Upper lobe of left lung (tissue), 6 donors: ENCODE results near the gene UVSSA. TPM values are rescaled to one million over a fixed set of nuclear protein-coding genes. Genes with fewer than 3 reads are reported as not detected.
A peak's percentile ranks its signal among the peaks of the same experiment; 100 is the strongest.
"Not testable (repeated sequence)": the region's sequence is repeated elsewhere in the genome, so short reads cannot be mapped to it uniquely, and the experiment has no call there.

Experiments used
- ATAC-seq, 2 donors: fragments of 200-7000 bp; cut with Tn5 transposase; one replicate each; pipeline ENCODE4 v1.9.1; 2022; ENCODE audit warnings: mild to moderate bottlenecking in 2 of 2, moderate library complexity in 2 of 2; ENCODE audit not compliant: low FRiP score in 2 of 2
- DNase-seq, 2 donors: peaks; one replicate each; pipeline ENCODE4 v3.0.0-alpha.2; 2019 to 2020
- H3K27ac ChIP-seq, 4 donors: fragments of 200-600 bp; sonication (generic); one replicate each; pipeline ENCODE4 v1.5.1; 2016 to 2019
- H3K27me3 ChIP-seq, 4 donors: fragments of 200-600 bp; sonication (generic); one replicate each; pipeline ENCODE4 v1.5.1; 2017 to 2019
- H3K36me3 ChIP-seq, 4 donors: fragments of 200-600 bp; sonication (generic); one replicate each; pipeline ENCODE4 v1.5.1; 2016 to 2019
- H3K4me1 ChIP-seq, 4 donors: fragments of 200-600 bp; sonication (generic); one replicate each; pipeline ENCODE4 v1.5.1; 2018 to 2019
- H3K4me3 ChIP-seq, 4 donors: fragments of 200-600 bp; sonication (generic); one replicate each; pipeline ENCODE4 v1.5.1; 2017 to 2019; ENCODE audit warnings: mild to moderate bottlenecking in 2 of 4, moderate library complexity in 1 of 4
- H3K9me3 ChIP-seq, 4 donors: fragments of 200-600 bp; sonication (generic); one replicate each; pipeline ENCODE4 v1.5.1; 2018 to 2019
- EP300 ChIP-seq, 4 donors: sonication (generic); formaldehyde crosslinking; IDR thresholded peaks; one replicate each; pipeline ENCODE4 v1.5.1; 2017; ENCODE audit warnings: antibody characterized with exemption in 4 of 4, control low read depth in 2 of 4
- POLR2A ChIP-seq, 4 donors: fragments of 450-650 bp; IDR thresholded peaks; one replicate each; pipeline ENCODE4 v1.5.1; 2016 to 2017; ENCODE audit warnings: antibody characterized with exemption in 4 of 4, mild to moderate bottlenecking in 2 of 4
- POLR2AphosphoS5 ChIP-seq, 2 donors: sonication (generic); formaldehyde crosslinking; IDR thresholded peaks; one replicate each; pipeline ENCODE4 v1.5.1; 2017; ENCODE audit warnings: antibody characterized with exemption in 2 of 2
- WGBS, 2 donors: methylation state at CpG; one replicate each; pipeline ENCODE4 v1.1.5; 2017 to 2018; 5-methylcytosine and 5-hydroxymethylcytosine counted together
- total RNA-seq, 6 donors: library from RNA; depleted of rRNA in 4 of 6; stranded (reverse); fragments of >200 nt in 4 of 6; gene quantifications; one replicate each; pipeline versions ENCODE4 v1.1.0 to v1.2.1, GENCODE V29; 2016 to 2021
- TF ChIP-seq, protein P1 (sequence below), 6 experiments: fragments of 450-650 bp in 4 of 6; fragments of 200-600 bp in 2 of 6; sonication (generic) in 2 of 6; IDR thresholded peaks; one replicate each; pipeline ENCODE4 v1.5.1; 2016 to 2019; ENCODE audit warnings: antibody characterized with exemption in 6 of 6
- donor health status: DM: no; HTN: no; CAD: no; lungs with moderate emphysema.
- donor health status: DM: no; HTN: yes; CAD: no; lungs with severe emphysema.

The UVSSA gene
- total RNA-seq, 6 donors from 2014 or later: 15.2 to 138 (median 46.5) TPM

DNA sequence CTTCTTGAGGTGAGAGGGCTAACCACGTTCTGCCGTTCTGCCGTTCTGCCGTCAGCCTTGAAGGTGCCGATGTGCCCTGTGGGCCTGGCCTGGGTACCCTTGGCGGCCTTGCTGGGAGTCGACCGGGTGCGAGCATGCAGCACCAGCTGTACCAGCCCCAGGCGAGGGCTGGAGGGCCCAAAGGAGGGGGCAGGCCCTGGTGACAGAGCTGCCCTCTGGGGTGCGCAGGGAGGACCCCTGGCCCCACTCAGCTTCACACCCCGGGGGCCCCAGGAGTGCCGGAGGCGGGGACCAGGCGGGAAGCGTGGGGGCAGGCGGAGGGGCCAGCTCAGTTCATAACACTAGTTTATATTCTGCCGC lies 22.1 kb downstream of the UVSSA start:
- ATAC-seq (no peak), DNase-seq (peak in 1 of 2 donors; percentile 78)
- H3K4me3 ChIP-seq: no peak overlapping the region
- peaks cover 4 to 61% (median 17%) of the 10 kb centered on the region in 4 donors for H3K36me3 ChIP-seq
- H3K9me3 ChIP-seq: no peaks in the 10 kb centered on the region
- TF ChIP-seq EP300 (IDR thresholded peaks at IDR 0.05) (no peak), POLR2AphosphoS5 (IDR thresholded peaks at IDR 0.05) (no peak), POLR2A (IDR thresholded peaks at IDR 0.05) (no peak)
- TF ChIP-seq, protein P1, sequence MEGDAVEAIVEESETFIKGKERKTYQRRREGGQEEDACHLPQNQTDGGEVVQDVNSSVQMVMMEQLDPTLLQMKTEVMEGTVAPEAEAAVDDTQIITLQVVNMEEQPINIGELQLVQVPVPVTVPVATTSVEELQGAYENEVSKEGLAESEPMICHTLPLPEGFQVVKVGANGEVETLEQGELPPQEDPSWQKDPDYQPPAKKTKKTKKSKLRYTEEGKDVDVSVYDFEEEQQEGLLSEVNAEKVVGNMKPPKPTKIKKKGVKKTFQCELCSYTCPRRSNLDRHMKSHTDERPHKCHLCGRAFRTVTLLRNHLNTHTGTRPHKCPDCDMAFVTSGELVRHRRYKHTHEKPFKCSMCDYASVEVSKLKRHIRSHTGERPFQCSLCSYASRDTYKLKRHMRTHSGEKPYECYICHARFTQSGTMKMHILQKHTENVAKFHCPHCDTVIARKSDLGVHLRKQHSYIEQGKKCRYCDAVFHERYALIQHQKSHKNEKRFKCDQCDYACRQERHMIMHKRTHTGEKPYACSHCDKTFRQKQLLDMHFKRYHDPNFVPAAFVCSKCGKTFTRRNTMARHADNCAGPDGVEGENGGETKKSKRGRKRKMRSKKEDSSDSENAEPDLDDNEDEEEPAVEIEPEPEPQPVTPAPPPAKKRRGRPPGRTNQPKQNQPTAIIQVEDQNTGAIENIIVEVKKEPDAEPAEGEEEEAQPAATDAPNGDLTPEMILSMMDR (IDR thresholded peaks at IDR 0.05): no peak
- no peaks in the 10 kb centered on the region for H3K27me3 ChIP-seq
- 91 to 93% methylated on average over 7 to 18 of the region's 18 CpGs for WGBS, 2 donors
- H3K4me1 ChIP-seq: peaks cover 0 to 9% (median 8%) of the 10 kb centered on the region in 4 donors
- H3K27ac ChIP-seq: no peak overlapping the region

DNA sequence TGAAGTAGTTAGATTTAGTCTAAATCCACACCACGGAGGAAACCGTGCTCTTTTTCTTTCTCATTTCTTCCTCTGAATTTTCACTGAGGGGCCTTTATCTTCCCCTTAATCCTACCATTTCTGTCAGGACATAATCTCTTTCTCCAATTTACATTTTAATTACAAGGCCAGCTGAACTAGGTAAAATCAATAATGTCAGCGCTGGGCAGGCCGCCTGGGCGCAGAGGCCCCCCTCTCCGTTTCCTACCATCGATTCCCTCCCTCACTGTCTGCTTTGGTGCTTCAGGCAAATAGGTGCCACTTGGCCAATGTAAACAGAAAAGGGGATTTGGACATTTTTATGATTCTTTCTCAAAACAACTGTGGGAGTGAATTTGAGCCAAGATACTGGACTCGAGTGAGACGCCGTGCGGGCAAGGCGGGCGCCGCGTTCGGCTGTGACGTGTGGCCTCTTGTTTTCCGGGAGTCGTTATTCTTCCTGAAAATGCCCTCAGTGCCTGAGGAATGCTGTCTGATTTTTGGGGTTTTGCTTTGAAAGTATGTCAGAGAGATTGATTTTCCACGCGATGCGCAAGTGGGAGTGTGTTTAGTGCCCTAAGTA lies 22.6 kb downstream of the UVSSA start:
- peaks cover 0 to 8% (median 6%) of the 10 kb centered on the region in 4 donors for H3K4me1 ChIP-seq
- no peak overlapping the region for H3K27ac ChIP-seq
- no peak overlapping the region for H3K4me3 ChIP-seq
- peaks cover 4 to 66% (median 19%) of the 10 kb centered on the region in 4 donors for H3K36me3 ChIP-seq
- H3K9me3 ChIP-seq: no peaks in the 10 kb centered on the region
- H3K27me3 ChIP-seq: no peaks in the 10 kb centered on the region
- WGBS, 2 donors: 93 to 94% methylated on average over 22 of the region's 22 CpGs
- TF ChIP-seq, protein P1 (IDR thresholded peaks at IDR 0.05): no peak
- TF ChIP-seq POLR2AphosphoS5 (IDR thresholded peaks at IDR 0.05) (no peak), POLR2A (IDR thresholded peaks at IDR 0.05) (no peak), EP300 (IDR thresholded peaks at IDR 0.05) (no peak)
- peak in 1 of 2 donors; percentile 69 for DNase-seq
- ATAC-seq: no peak

DNA sequence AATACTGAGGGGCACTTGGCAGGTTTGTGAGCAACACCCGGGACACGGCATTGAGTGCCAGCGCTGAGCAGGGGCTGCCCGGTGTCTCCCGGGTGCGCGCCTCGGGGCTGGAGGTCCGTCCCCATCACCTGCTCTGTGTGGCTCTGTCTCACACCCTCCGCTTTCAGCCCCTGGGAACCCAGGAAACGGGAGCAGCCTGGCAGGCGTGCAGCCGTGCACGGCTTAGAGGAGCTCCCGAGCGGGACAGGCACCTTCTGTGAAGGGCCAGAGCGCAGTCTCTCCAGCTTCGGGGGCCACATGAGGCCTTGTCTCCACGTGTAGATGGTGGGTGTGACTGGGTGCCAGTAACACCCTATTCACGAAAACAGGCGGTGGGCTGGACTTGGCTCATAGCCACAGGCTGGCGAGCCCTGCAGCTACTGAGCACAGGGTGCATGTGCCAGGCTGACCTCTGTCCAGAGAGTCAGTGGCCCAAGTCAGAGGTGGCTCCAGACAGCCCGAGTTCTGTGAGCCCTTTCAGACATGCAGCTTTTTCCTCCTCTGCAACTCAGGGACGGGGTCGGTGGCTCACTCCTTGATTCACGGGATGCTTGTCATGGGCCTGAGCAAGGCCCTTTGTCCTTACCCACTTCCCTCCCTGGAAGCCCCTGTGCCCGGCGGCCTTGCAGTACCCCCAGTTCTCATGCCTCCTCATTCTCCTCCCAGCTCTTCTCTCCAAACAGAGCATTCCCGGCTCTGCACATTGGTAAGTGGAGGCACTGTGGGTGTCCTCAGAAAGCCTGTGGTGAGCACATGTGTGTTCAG lies 23.5 kb downstream of the UVSSA start:
- WGBS, 2 donors: 93 to 95% methylated on average over 8 to 29 of the region's 29 CpGs
- Histone ChIP-seq H3K27me3 (no peaks in the 10 kb centered on the region), H3K27ac (no peak overlapping the region), H3K4me1 (no peaks in the 10 kb centered on the region), H3K9me3 (no peaks in the 10 kb centered on the region), H3K4me3 (no peak overlapping the region), H3K36me3 (peaks cover 4 to 69% (median 28%) of the 10 kb centered on the region in 4 donors)
- DNase-seq (peak in 1 of 2 donors; percentile 72), ATAC-seq (no peak)
- TF ChIP-seq EP300 (IDR thresholded peaks at IDR 0.05): no peak

DNA sequence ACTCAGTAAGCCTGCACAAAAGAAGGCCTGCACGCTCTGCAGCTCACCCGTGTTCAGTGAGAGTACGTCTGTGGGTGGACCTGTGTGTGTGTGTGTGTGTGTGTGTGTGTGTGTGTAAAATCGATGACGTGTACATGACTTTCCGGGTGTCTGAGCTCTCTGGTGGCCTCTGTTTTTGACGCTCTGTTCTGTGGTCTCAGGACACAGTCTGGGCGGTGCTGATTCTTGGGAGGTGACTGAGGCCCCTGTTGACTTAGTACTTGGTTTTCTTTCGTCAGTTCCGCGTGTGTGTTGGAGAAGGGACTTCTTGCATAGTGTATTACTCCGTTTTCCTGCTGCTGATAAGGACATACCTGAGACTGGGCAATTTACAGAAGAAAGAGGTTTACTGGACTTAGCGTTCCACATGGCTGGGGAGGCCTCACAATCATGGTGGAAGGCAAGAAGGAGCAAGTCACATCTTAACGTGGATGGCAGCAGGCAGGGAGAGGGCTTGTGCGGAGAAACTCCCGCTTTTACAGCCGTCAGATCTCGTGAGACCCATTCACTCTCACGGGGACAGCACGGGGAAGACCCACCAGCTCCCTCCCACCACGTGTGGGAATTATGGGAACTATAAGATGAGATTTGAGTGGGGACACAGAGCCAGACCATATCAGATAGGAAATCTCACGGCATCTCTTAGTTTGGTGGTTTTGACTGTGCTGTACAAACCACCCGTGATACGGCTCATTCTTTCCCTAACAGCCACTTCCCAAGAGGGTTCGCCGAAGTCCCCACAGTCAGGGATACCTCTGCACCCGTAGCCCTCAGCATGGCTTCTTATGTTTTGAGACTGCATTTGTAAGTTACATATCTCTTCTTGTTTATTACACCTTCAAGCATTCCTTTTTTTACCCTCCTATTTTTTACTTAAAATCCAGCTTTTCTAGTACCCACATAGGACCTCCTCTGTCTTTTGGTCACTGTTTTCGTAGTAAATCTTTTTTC lies 24.5 kb downstream of the UVSSA start:
- H3K9me3 ChIP-seq: no peaks in the 10 kb centered on the region
- H3K27ac ChIP-seq: no peak overlapping the region
- TF ChIP-seq EP300 (IDR thresholded peaks at IDR 0.05) (no peak), POLR2AphosphoS5 (IDR thresholded peaks at IDR 0.05) (no peak), POLR2A (IDR thresholded peaks at IDR 0.05) (no peak)
- TF ChIP-seq, protein P1 (IDR thresholded peaks at IDR 0.05): no peak
- ATAC-seq (no peak), DNase-seq (no peak)
- H3K4me1 ChIP-seq: no peaks in the 10 kb centered on the region
- 94 to 95% methylated on average over 28 of the region's 28 CpGs for WGBS, 2 donors
- H3K36me3 ChIP-seq: peaks cover 10 to 74% (median 35%) of the 10 kb centered on the region in 4 donors
- no peak overlapping the region for H3K4me3 ChIP-seq
- H3K27me3 ChIP-seq: no peaks in the 10 kb centered on the region

DNA sequence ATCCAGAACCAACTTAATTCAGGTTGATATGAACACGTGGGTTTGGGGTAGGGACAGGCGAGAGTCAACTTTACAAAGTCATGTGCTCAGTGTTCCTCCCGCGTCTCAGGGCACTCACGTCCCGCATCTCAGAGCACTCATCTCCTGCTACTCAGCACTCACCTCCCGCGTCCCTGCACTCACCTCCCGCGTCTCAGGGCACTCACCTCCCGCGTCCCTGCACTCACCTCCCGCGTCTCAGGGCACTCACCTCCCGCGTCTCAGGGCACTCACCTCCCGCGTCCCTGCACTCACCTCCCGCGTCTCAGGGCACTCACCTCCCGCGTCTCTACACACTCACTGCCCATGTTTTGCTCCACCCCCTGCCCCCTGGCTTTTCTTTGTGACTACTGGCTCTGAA lies 25.6 kb downstream of the UVSSA start:
- not testable (repeated sequence) for H3K4me3 ChIP-seq, DNase-seq, ATAC-seq, H3K9me3 ChIP-seq, H3K27ac ChIP-seq, H3K27me3 ChIP-seq, H3K4me1 ChIP-seq
- peaks cover 11 to 79% (median 40%) of the 10 kb centered on the region in 4 donors for H3K36me3 ChIP-seq
- 78 to 95% methylated on average over 20 to 22 of the region's 22 CpGs for WGBS, 2 donors
